CD14-positive monocyte (primary cell): Measurements from ENCODE around the gene TSBP1. TPM values are rescaled to one million over a fixed set of nuclear protein-coding genes. Genes with fewer than 3 reads are reported as not detected.

Experiments
- DNase-seq, 3 donors: peaks; one replicate each; pipeline ENCODE4 v3.0.0-alpha.2; 2011 to 2022
- H2AFZ ChIP-seq: 2 replicates; pipeline ENCODE4 v1.6.0; 2012; ENCODE audit warnings: mild to moderate bottlenecking, low read depth, low read length, inconsistent platforms; ENCODE audit not compliant: insufficient read depth, poor library complexity, severe bottlenecking
- H3K27ac ChIP-seq, 2 donors: 1 replicate in 1 of 2; 2 replicates in 1 of 2; pipeline ENCODE4 v1.5.1; 2012 to 2013; ENCODE audit warnings: low read length in 2 of 2, control low read depth in 1 of 2, inconsistent platforms in 1 of 2, low read depth in 1 of 2, mild to moderate bottlenecking in 1 of 2
- H3K27me3 ChIP-seq, 2 donors: one replicate each; pipeline versions ENCODE4 v1.6.0 to v1.6.1; 2011 to 2013; ENCODE audit warnings: low read length in 2 of 2; ENCODE audit not compliant: control insufficient read depth in 2 of 2, insufficient read depth in 2 of 2
- H3K36me3 ChIP-seq, 2 donors: replicated peaks in 1 of 2; 1 replicate in 1 of 2; 2 replicates in 1 of 2; pipeline versions ENCODE4 v1.5.1 to v1.6.1; 2012 to 2013; ENCODE audit warnings: low read length in 2 of 2, control low read depth in 1 of 2, inconsistent platforms in 1 of 2, mild to moderate bottlenecking in 1 of 2; ENCODE audit not compliant: insufficient read depth in 2 of 2, control insufficient read depth in 1 of 2
- H3K4me1 ChIP-seq, 2 donors: 1 replicate in 1 of 2; 2 replicates in 1 of 2; pipeline versions ENCODE4 v1.5.1 to v1.6.1; 2012 to 2013; ENCODE audit warnings: low read length in 2 of 2, control low read depth in 1 of 2, inconsistent platforms in 1 of 2, mild to moderate bottlenecking in 1 of 2, moderate library complexity in 1 of 2; ENCODE audit not compliant: insufficient read depth in 2 of 2, control insufficient read depth in 1 of 2
- H3K4me2 ChIP-seq: replicated peaks from 2 replicates; pipeline ENCODE3; 2012; ENCODE audit warnings: low read length, moderate library complexity, mild to moderate bottlenecking; ENCODE audit not compliant: poor library complexity, severe bottlenecking; ENCODE audit errors: extremely low read depth
- H3K4me3 ChIP-seq, 3 experiments: fragments of 200-600 bp in 1 of 3; sonication (generic) in 1 of 3; replicated peaks in 1 of 3; 1 replicate in 2 of 3; 2 replicates in 1 of 3; pipeline ENCODE4 v1.5.1; 2011 to 2013; ENCODE audit warnings: low read length in 3 of 3, mild to moderate bottlenecking in 3 of 3, control low read depth in 2 of 3, low read depth in 2 of 3, inconsistent platforms in 1 of 3, moderate library complexity in 1 of 3
- H3K79me2 ChIP-seq: 2 replicates; pipeline ENCODE4 v1.6.0; 2012; ENCODE audit warnings: mild to moderate bottlenecking, control low read depth, inconsistent platforms, low read length, moderate library complexity; ENCODE audit not compliant: insufficient read depth
- H3K9ac ChIP-seq: 2 replicates; pipeline ENCODE4 v1.6.0; 2017; ENCODE audit warnings: low read length, mild to moderate bottlenecking; ENCODE audit not compliant: insufficient read depth, poor library complexity, severe bottlenecking
- H3K9me3 ChIP-seq, 2 donors: replicated peaks in 1 of 2; 1 replicate in 1 of 2; 2 replicates in 1 of 2; pipeline versions ENCODE4 v1.5.1 to v1.6.1; 2012 to 2013; ENCODE audit warnings: low read length in 2 of 2, control low read depth in 1 of 2; ENCODE audit not compliant: control insufficient read depth in 1 of 2, insufficient read depth in 1 of 2
- H4K20me1 ChIP-seq: 2 replicates; pipeline ENCODE4 v1.6.0; 2012; ENCODE audit warnings: mild to moderate bottlenecking, low read length, control low read depth, moderate library complexity; ENCODE audit not compliant: insufficient read depth
- H3K27ac Mint-ChIP-seq, 7 donors: one replicate each; pipeline ENCODE4 v1.8.0; 2020; ENCODE audit warnings: mild to moderate bottlenecking in 7 of 7, mixed read lengths in 7 of 7, moderate library complexity in 6 of 7, inconsistent platforms in 2 of 7
- H3K27me3 Mint-ChIP-seq, 3 donors: one replicate each; pipeline ENCODE4 v1.8.0; 2021 to 2022; ENCODE audit warnings: low read depth in 3 of 3, mild to moderate bottlenecking in 3 of 3, mixed read lengths in 3 of 3, moderate library complexity in 3 of 3, inconsistent platforms in 1 of 3
- H3K36me3 Mint-ChIP-seq, 2 donors: one replicate each; pipeline ENCODE4 v1.8.0; 2020; ENCODE audit warnings: mixed read lengths in 2 of 2, inconsistent platforms in 1 of 2, mild to moderate bottlenecking in 1 of 2
- H3K4me1 Mint-ChIP-seq: one replicate; pipeline ENCODE4 v1.8.0; 2020; ENCODE audit warnings: mild to moderate bottlenecking, mixed read lengths
- H3K4me3 Mint-ChIP-seq, 2 donors: one replicate each; pipeline ENCODE4 v1.8.0; 2020; ENCODE audit warnings: mild to moderate bottlenecking in 2 of 2, mixed read lengths in 2 of 2, moderate library complexity in 1 of 2
- H3K9me3 Mint-ChIP-seq, 7 donors: one replicate each; pipeline ENCODE4 v1.8.0; 2020 to 2022; ENCODE audit warnings: mixed read lengths in 7 of 7, mild to moderate bottlenecking in 6 of 7, moderate library complexity in 6 of 7, inconsistent platforms in 2 of 7
- WGBS: methylation state at CpG from one replicate; pipeline ENCODE4 v1.1.5; 2013; ENCODE audit warnings: missing lambda C conversion rate; ENCODE audit not compliant: insufficient coverage; 5-methylcytosine and 5-hydroxymethylcytosine counted together
- intact Hi-C, 2 donors: fragments of 100-400 bp; cut with micrococcal nuclease; formaldehyde crosslinking; loops; one replicate each; pipeline versions ENCODE4 v1.15.0 to v1.15.1; 2023
- polyA plus RNA-seq, 3 donors: library from polyadenylated mRNA; depleted of rRNA in 1 of 3; unstranded in 2 of 3; stranded (reverse) in 1 of 3; fragments of 300-500 nt in 2 of 3; fragments of >200 nt in 1 of 3; fragmentation: Illumina TruSeq in 2 of 3; gene quantifications; 1 replicate in 2 of 3; 2 replicates in 1 of 3; pipeline ENCODE4 v1.2.3, GENCODE V29; 2012 to 2021
- TF ChIP-seq, protein P1 (sequence below): fragments of 200-600 bp; IDR thresholded peaks from one replicate; pipeline ENCODE4 v1.8.0; 2022; ENCODE audit warnings: antibody characterized with exemption, mild to moderate bottlenecking

TSBP1 gene
- polyA plus RNA-seq, 3 donors = not detected

DNA sequence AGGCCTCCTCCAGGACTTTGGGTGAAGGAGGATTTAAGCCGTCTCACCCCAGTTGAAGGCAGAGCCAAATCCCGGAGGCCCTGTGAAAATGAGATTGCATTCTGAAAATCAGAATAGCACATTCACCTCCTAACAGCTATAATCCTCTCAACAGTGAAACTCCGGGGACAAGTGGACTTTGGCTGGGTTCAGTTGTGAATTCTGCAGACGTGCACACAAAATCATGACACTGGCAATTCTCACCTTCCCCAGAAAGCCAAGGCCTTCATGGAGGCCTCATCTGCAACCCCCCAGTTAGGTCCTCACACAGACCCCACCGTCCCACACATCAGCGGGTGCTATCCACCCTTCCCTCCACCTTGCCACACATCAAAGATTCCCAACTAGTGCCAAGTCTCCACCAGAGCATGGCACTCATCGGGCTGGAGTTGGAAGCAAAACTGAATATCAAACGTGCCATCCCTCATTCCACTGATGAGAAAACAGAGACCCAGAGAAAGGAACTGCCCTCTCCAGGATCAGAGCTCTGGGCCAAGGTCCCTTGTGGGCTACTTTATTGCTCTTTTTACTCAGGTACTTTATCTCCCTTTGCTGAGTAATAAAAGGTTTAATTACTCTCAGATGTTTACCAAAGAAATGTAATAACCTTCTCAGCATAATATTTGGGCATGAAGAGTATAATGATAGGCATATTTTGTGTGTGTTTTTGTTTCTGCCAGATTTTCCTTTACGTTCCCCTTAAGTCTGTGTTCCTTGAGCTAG lies 40.0 kb upstream of the TSBP1 start:
- H3K36me3 ChIP-seq = no peaks in the 10 kb centered on the region
- 91% methylated on average over 6 of the region's 9 CpGs for WGBS
- Mint-ChIP-seq H3K9me3 (peaks cover 0 to 2% (median 0%) of the 10 kb centered on the region in 7 donors), H3K36me3 (no peaks in the 10 kb centered on the region), H3K27ac (no peak overlapping the region), H3K4me1 (peaks cover 11% of the 10 kb centered on the region), H3K4me3 (no peak overlapping the region), H3K27me3 (peaks cover 19 to 24% (median 21%) of the 10 kb centered on the region in 3 donors)
- H3K9ac ChIP-seq = no peak overlapping the region
- no peak overlapping the region for H2AFZ ChIP-seq
- intact Hi-C loops = loop anchor here (5.0 to 10.0 kb wide), 4 partner anchors 167 to 456 kb away; no protein-coding TSS in a partner anchor
- no peaks in the 10 kb centered on the region for H3K79me2 ChIP-seq
- H3K27me3 ChIP-seq = peaks cover 0 to 14% of the 10 kb centered on the region in 2 donors
- no peak overlapping the region for H3K4me3 ChIP-seq
- no peak for DNase-seq
- TF ChIP-seq, protein P1, sequence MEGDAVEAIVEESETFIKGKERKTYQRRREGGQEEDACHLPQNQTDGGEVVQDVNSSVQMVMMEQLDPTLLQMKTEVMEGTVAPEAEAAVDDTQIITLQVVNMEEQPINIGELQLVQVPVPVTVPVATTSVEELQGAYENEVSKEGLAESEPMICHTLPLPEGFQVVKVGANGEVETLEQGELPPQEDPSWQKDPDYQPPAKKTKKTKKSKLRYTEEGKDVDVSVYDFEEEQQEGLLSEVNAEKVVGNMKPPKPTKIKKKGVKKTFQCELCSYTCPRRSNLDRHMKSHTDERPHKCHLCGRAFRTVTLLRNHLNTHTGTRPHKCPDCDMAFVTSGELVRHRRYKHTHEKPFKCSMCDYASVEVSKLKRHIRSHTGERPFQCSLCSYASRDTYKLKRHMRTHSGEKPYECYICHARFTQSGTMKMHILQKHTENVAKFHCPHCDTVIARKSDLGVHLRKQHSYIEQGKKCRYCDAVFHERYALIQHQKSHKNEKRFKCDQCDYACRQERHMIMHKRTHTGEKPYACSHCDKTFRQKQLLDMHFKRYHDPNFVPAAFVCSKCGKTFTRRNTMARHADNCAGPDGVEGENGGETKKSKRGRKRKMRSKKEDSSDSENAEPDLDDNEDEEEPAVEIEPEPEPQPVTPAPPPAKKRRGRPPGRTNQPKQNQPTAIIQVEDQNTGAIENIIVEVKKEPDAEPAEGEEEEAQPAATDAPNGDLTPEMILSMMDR = no peak
- no peaks in the 10 kb centered on the region for H4K20me1 ChIP-seq
- no peak overlapping the region for H3K27ac ChIP-seq
- H3K4me2 ChIP-seq = no peak overlapping the region
- peaks cover 4 to 6% of the 10 kb centered on the region in 2 donors for H3K4me1 ChIP-seq
- no peaks in the 10 kb centered on the region for H3K9me3 ChIP-seq

DNA sequence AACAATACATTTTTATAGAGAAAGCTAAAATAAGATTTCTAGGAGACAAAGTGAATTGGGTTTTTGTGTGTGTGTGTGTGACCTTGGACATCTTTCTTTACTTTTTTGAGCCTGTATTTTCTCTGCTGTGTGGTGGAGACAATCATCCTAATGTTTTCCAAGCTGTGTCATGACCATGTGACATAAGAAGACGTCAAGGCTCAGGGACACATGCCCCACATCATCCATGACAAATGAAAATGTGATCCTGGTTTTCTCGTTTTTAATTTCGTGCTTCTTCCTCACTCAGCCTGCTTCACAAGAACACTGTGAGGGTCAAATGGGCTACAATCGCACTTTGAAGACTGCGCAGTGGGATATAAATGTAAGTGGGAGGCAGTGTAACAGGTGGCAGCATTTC lies 39.2 kb upstream of the TSBP1 start:
- Histone ChIP-seq H4K20me1 (no peaks in the 10 kb centered on the region), H3K9ac (no peak overlapping the region), H3K79me2 (no peaks in the 10 kb centered on the region), H3K4me2 (no peak overlapping the region), H3K36me3 (no peaks in the 10 kb centered on the region), H3K4me3 (no peak overlapping the region), H2AFZ (no peak overlapping the region), H3K27ac (no peak overlapping the region), H3K9me3 (no peaks in the 10 kb centered on the region), H3K4me1 (peaks cover 4 to 5% of the 10 kb centered on the region in 2 donors), H3K27me3 (peaks cover 0 to 9% of the 10 kb centered on the region in 2 donors)
- TF ChIP-seq, protein P1 = no peak
- Mint-ChIP-seq H3K4me1 (peaks cover 11% of the 10 kb centered on the region), H3K27ac (no peak overlapping the region), H3K36me3 (no peaks in the 10 kb centered on the region), H3K27me3 (peaks cover 19 to 27% (median 21%) of the 10 kb centered on the region in 3 donors), H3K4me3 (no peak overlapping the region), H3K9me3 (peaks cover 0 to 2% (median 0%) of the 10 kb centered on the region in 7 donors)
- DNase-seq = no peak
- intact Hi-C loops = loop anchor here (5.0 to 10.0 kb wide), 4 partner anchors 166 to 456 kb away; no protein-coding TSS in a partner anchor
- WGBS = 40% methylated on average over 1 of the region's 5 CpGs
